ENCODE results near the gene GATAD2A. TPM values are rescaled to one million over a fixed set of nuclear protein-coding genes. Genes with fewer than 3 reads are reported as not detected.

GATAD2A gene
- total RNA-seq, 1 donor = 66.5 TPM

DNA sequence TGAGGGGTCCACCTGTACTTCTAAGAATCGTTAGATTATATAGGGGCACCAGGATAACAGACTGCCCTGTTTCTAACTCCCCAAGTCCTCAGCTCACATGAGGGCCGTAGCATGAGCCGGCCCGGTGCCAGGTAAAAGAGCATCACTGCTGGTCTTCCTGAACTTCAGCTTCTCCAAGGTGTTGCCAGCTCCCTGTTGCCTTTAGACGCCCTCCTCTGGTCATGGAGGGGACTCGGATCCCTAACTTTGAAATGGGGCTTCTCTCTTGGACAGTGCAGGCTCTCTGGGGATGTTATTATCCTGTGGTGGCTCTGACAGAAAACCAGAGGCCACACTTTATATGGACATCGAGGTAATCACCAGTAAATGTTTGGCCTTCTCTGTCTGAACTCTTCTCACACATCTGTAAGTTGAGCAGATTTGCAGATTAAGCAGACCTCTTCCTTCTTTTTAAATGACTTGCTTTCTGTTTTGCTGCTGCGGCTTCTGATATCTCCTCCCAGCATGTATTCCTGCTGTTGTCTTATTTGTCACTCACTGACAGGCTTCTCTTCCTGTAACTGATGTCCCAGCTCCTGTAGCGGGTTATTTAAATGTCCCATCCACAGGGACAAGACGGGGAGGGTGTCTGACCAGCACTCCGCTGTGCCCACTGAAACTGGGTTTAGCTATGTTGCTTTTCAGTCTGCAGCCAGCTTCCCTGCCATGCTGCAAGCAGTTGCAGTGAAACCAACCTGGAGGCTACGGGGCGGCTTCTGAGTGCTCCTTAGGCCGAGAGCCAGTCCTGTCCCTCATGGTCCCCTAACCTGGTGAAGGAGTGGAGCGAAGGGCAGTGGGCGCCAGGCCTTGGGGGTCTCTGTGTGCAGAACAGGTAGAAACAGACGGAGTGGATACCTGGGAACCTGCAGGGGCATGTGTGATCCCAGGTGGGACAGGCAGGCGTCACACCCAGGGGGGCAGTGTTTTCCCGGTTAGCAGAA lies 70.7 kb downstream of the GATAD2A start:
- H3K4me1 ChIP-seq (ENCODE audit: insufficient read depth, low read length) = peaks cover 58% of the 10 kb centered on the region
- H3K9me3 ChIP-seq (ENCODE audit: low read depth, low read length) = no peaks in the 10 kb centered on the region
- H3K27me3 ChIP-seq (ENCODE audit: insufficient read depth, low read length) = no peaks in the 10 kb centered on the region
- H3K4me3 ChIP-seq (ENCODE audit: low read length) = no peak overlapping the region

DNA sequence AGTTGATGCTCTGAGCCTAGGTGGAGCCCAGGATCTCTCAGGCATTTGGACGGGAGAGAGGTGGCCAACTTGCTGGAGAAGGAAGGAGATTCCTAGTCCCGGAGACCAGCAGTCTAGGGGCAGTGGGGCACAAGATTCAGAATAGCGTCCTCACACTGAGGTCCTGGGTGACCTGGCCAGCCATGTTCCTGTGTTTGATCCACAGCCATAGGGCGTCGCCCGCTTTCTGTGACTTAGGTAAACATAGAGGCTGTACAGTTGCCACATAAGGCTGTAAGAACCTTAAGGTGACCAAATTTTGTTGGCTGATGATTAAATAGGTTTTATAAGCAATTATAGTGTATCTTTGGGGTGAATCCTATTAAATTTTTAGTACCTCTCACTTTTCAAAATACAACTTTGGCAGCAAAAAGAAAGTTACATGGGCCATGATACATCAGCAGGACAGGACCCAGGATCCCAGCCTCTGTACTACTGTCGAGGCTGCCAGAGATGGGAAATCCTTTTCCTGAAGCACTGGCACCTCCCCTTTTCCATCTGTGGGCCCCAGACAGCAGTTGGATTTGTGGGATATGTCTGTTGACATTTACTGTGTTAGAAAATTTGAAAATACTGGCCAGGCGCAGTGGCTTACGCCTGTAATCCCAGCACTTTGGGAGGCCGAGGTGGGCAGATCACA lies 72.4 kb downstream of the GATAD2A start:
- H3K27me3 ChIP-seq (ENCODE audit: insufficient read depth, low read length) = no peaks in the 10 kb centered on the region
- H3K4me1 ChIP-seq (ENCODE audit: insufficient read depth, low read length) = peaks cover 46% of the 10 kb centered on the region
- H3K9me3 ChIP-seq (ENCODE audit: low read depth, low read length) = no peaks in the 10 kb centered on the region
- H3K4me3 ChIP-seq (ENCODE audit: low read length) = no peak overlapping the region

GRCh38 chr19:19480688-19481087 lies 75.2 kb downstream of the GATAD2A start:
- no peaks in the 10 kb centered on the region for H3K27me3 ChIP-seq (ENCODE audit: insufficient read depth, low read length)
- peaks cover 34% of the 10 kb centered on the region for H3K4me1 ChIP-seq (ENCODE audit: insufficient read depth, low read length)
- H3K4me3 ChIP-seq (ENCODE audit: low read length) = no peak overlapping the region
- no peaks in the 10 kb centered on the region for H3K9me3 ChIP-seq (ENCODE audit: low read depth, low read length)

- Histone ChIP-seq H3K4me3 (ENCODE audit: low read length) (no peak overlapping the region), H3K4me1 (ENCODE audit: insufficient read depth, low read length) (peaks cover 36% of the 10 kb centered on the region), H3K27me3 (ENCODE audit: insufficient read depth, low read length) (no peaks in the 10 kb centered on the region), H3K9me3 (ENCODE audit: low read depth, low read length) (no peaks in the 10 kb centered on the region)
Observed at GRCh38 chr19:19482809-19483596, 77.5 kb downstream of the GATAD2A start.

DNA sequence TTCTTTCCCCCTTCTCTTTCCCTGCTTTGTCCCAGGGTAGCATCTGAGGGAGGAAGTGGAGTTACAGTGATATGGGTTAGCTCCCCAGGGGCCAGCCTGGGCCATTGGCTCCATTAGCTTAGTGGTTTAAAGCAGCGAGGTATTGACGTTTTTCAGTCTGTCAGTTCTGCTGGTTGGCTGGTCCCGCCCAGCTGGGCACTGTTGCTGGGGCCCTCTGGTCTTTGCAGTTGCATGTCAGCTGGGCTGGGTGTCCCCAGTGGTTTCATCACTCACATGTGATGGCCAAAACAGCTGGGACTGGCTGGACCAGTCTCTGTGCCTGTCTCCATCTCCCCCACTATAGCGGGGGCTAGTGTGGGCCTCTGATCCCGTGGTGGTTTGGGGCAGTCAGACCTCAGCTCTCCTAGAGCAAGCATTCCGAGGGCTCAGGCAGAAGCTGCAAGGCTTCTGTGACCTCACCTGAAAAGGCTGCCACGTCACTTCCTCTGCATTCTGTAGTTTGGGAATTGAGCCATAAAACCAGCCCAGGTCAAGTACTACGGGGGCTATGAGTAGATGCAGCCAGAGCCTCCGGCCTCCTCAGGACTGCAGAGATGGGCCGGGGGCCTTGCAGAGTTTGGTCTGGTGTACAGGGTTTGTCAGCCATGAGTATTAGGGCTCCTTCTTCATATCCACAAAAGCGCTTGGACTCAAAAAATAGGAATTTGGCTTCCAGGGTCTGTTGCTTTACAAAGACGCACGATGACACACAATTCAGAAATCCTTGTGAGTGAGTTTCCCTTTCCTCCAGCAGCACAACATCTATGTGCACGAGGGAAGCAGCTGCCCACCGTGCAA lies 79.9 kb downstream of the GATAD2A start:
- H3K4me1 ChIP-seq (ENCODE audit: insufficient read depth, low read length) = peaks cover 58% of the 10 kb centered on the region
- H3K9me3 ChIP-seq (ENCODE audit: low read depth, low read length) = no peaks in the 10 kb centered on the region
- no peak overlapping the region for H3K4me3 ChIP-seq (ENCODE audit: low read length)
- no peaks in the 10 kb centered on the region for H3K27me3 ChIP-seq (ENCODE audit: insufficient read depth, low read length)

GRCh38 chr19:19485998-19486290 lies 80.5 kb downstream of the GATAD2A start:
- no peaks in the 10 kb centered on the region for H3K27me3 ChIP-seq (ENCODE audit: insufficient read depth, low read length)

GRCh38 chr19:19486343-19487076 lies 81.0 kb downstream of the GATAD2A start:
- H3K9me3 ChIP-seq (ENCODE audit: low read depth, low read length) = no peaks in the 10 kb centered on the region
- H3K4me1 ChIP-seq (ENCODE audit: insufficient read depth, low read length) = peaks cover 51% of the 10 kb centered on the region
- no peak overlapping the region for H3K4me3 ChIP-seq (ENCODE audit: low read length)
- H3K27me3 ChIP-seq (ENCODE audit: insufficient read depth, low read length) = no peaks in the 10 kb centered on the region

More at GRCh38 chr19:19485998-19486290, 80.5 kb downstream of the GATAD2A start:
- H3K4me1 ChIP-seq (ENCODE audit: insufficient read depth, low read length) = peaks cover 55% of the 10 kb centered on the region
- H3K4me3 ChIP-seq (ENCODE audit: low read length) = no peak overlapping the region
- no peaks in the 10 kb centered on the region for H3K9me3 ChIP-seq (ENCODE audit: low read depth, low read length)

- Histone ChIP-seq H3K4me1 (ENCODE audit: insufficient read depth, low read length) (peaks cover 51% of the 10 kb centered on the region), H3K9me3 (ENCODE audit: low read depth, low read length) (no peaks in the 10 kb centered on the region), H3K27me3 (ENCODE audit: insufficient read depth, low read length) (no peaks in the 10 kb centered on the region), H3K4me3 (ENCODE audit: low read length) (no peak overlapping the region)
Observed at GRCh38 chr19:19487077-19487949, 81.8 kb downstream of the GATAD2A start.

- Histone ChIP-seq H3K4me3 (ENCODE audit: low read length) (no peak overlapping the region), H3K9me3 (ENCODE audit: low read depth, low read length) (no peaks in the 10 kb centered on the region), H3K4me1 (ENCODE audit: insufficient read depth, low read length) (peaks cover 51% of the 10 kb centered on the region), H3K27me3 (ENCODE audit: insufficient read depth, low read length) (no peaks in the 10 kb centered on the region)
Observed at GRCh38 chr19:19487950-19488874, 82.7 kb downstream of the GATAD2A start.

DNA sequence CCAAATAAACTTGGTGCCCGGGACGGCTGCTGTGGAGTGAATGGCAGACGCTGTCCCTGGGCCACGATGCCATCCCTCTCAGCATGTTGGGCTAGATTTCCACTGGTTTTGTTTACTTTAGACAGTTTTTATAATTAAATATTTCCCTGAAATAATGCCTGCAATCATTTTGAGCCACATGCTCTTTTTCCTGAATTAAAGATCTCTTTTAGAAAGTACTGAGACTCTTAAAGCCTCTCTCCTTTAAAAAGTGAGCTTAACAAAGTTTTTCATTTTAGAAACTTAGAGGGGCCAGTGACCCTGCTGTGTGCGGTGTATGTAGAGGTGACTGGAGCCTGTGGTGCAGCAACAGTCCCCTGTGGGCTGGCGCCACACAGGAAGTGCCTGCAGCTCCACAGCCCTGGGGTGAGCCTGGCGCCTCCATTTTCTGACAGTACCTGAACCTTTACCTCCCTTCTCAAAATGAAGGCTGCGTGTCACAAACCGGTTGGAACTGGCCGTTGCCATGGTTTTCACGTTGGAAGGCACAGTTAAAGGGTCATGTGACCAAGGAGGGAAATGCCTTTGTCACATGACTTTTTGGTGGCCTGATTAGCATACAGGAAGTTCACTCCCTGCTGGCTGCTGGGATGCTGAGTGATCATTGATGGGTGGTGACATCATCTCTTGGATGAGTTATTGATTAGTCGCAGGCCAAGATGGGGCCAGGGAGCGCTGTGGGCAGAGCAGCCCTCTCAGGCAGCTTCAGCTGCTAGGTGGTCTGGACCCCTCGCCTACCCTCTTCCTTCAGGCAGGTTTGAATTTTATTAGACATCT lies 83.6 kb downstream of the GATAD2A start:
- Histone ChIP-seq H3K9me3 (ENCODE audit: low read depth, low read length) (no peaks in the 10 kb centered on the region), H3K27me3 (ENCODE audit: insufficient read depth, low read length) (no peaks in the 10 kb centered on the region), H3K4me3 (ENCODE audit: low read length) (no peak overlapping the region), H3K4me1 (ENCODE audit: insufficient read depth, low read length) (peaks cover 51% of the 10 kb centered on the region)

DNA sequence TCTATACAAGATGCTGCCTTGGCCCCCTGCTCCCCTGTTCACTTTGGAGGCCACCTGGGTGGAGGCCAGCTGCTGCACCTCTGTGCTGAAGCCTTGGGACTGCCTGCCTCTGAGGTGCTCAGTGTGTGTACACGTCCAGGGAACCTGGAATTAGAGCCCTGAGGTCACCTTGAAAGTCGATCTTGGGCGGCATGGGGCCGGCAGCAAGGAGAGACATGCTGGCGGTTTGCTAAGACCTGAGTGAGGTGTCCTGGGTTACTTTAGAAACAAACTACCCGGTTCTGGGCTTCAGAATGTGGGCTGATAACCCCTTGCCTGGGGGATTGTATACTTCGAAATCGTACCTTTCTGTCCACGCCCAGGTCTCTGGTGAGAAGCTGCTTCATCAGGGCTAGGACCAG lies 84.3 kb downstream of the GATAD2A start:
- H3K9me3 ChIP-seq (ENCODE audit: low read depth, low read length) = no peaks in the 10 kb centered on the region
- no peak overlapping the region for H3K4me3 ChIP-seq (ENCODE audit: low read length)
- H3K4me1 ChIP-seq (ENCODE audit: insufficient read depth, low read length) = peaks cover 48% of the 10 kb centered on the region
- no peaks in the 10 kb centered on the region for H3K27me3 ChIP-seq (ENCODE audit: insufficient read depth, low read length)

All from mononuclear cell (primary cell).